Ectodermal cell (in vitro differentiated cells): ENCODE data around the gene B3GALT5.
"Not testable (repeated sequence)": the region's sequence is repeated elsewhere in the genome, so short reads cannot be mapped to it uniquely, and the experiment has no call there.

Experiments used
- H3K27ac ChIP-seq: 2 replicates; pipeline ENCODE4 v1.7.0; 2013; ENCODE audit warnings: mild to moderate bottlenecking, low read depth, low read length; ENCODE audit not compliant: insufficient read depth, poor library complexity, severe bottlenecking
- H3K27me3 ChIP-seq: 2 replicates; pipeline ENCODE4 v1.7.0; 2013; ENCODE audit warnings: mild to moderate bottlenecking, low read length; ENCODE audit not compliant: insufficient read depth, control insufficient read depth, poor library complexity, severe bottlenecking
- H3K36me3 ChIP-seq: one replicate; pipeline ENCODE4 v1.7.0; 2013; ENCODE audit warnings: low read length; ENCODE audit not compliant: control insufficient read depth, insufficient read depth
- H3K4me1 ChIP-seq: one replicate; pipeline ENCODE4 v1.7.0; 2013; ENCODE audit warnings: low read length; ENCODE audit not compliant: control insufficient read depth, insufficient read depth
- H3K4me3 ChIP-seq: 2 replicates; pipeline ENCODE4 v1.7.0; 2013; ENCODE audit warnings: low read depth, low read length, control low read depth; ENCODE audit not compliant: insufficient read depth
- H3K9me3 ChIP-seq: 2 replicates; pipeline ENCODE4 v1.7.0; 2013; ENCODE audit warnings: mild to moderate bottlenecking, low read length, moderate library complexity; ENCODE audit not compliant: control insufficient read depth
- WGBS, 2 experiments: methylation state at CpG; one replicate each; pipeline ENCODE4 v1.1.7; 2013; ENCODE audit warnings: missing lambda C conversion rate in 2 of 2; 5-methylcytosine and 5-hydroxymethylcytosine counted together

Gene B3GALT5

DNA sequence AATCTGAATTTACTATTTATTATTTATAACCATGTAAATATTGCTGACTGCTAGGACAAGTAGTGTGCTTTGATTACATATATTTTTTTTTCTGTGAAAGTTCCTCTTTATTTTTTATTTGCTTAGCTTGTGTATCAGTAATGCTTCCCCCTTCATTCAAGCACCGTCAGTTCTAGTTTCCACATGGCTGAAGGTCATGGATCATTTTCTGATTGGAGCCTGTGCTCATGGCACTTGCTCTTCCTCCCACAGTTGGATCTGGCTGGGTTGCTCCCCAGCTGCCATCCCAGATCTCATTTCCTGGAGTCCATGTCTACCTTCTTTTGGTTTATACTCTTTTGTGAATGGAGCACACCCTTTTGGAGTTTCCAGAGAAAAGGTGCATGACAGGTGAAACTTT is 75.3 kb downstream of the B3GALT5 start:
- 95 to 100% methylated on average over 1 of the region's 1 CpG for WGBS, 2 experiments
- Histone ChIP-seq H3K27ac (no peak overlapping the region), H3K9me3 (no peaks in the 10 kb centered on the region), H3K4me3 (no peak overlapping the region), H3K4me1 (no peaks in the 10 kb centered on the region), H3K36me3 (no peaks in the 10 kb centered on the region), H3K27me3 (no peaks in the 10 kb centered on the region)

DNA sequence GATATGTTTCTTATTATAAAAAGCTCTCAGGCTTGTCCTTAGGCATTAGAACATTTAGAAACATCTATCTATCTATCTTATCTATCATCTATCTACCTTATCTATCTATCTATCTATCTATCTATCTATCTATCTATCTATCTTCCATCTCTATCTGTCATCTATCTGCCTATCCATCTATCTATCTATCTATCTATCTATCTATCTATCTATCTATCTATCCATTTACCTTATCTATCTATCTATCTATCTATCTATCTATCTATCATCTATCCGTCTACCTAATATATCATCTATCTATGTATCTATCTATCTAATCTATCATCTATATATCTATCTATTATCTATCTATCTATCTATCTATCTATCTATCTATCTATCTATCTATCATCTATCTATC is 77.1 kb downstream of the B3GALT5 start:
- 64 to 75% methylated on average over 1 of the region's 1 CpG for WGBS, 2 experiments
- H3K27ac ChIP-seq, H3K36me3 ChIP-seq, H3K27me3 ChIP-seq, H3K4me1 ChIP-seq, H3K4me3 ChIP-seq, H3K9me3 ChIP-seq: not testable (repeated sequence)

DNA sequence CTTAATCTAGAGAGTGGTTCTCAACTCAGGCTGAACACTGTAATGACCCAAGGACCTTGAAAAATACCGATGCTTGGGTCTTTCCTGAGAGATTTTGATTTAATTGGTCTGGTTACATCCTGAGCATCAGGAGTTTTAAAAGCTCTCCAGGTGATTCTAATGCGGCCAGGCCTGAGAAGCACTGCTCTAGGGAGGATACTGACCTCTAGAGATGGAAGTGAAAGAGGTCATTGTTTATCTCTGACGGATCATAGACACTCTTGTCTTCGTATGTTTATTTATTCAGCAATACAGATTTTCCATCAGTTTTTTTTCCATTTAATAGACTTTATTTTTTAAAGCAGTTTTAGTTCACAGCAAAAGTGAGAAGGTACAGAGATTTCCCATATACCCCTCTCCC is 77.7 kb downstream of the B3GALT5 start:
- Histone ChIP-seq H3K36me3 (no peaks in the 10 kb centered on the region), H3K27ac (no peak overlapping the region), H3K27me3 (no peaks in the 10 kb centered on the region), H3K4me3 (no peak overlapping the region), H3K4me1 (no peaks in the 10 kb centered on the region), H3K9me3 (no peaks in the 10 kb centered on the region)
- 94 to 96% methylated on average over 4 of the region's 4 CpGs for WGBS, 2 experiments

- Histone ChIP-seq H3K27ac (no peak overlapping the region), H3K4me3 (no peak overlapping the region), H3K36me3 (no peaks in the 10 kb centered on the region), H3K9me3 (no peaks in the 10 kb centered on the region), H3K27me3 (no peaks in the 10 kb centered on the region), H3K4me1 (no peaks in the 10 kb centered on the region)
- WGBS, 2 experiments: 92% methylated on average over 5 of the region's 5 CpGs
Observed at GRCh38 chr21:39694750-39695149, 82.0 kb downstream of the B3GALT5 start.

DNA sequence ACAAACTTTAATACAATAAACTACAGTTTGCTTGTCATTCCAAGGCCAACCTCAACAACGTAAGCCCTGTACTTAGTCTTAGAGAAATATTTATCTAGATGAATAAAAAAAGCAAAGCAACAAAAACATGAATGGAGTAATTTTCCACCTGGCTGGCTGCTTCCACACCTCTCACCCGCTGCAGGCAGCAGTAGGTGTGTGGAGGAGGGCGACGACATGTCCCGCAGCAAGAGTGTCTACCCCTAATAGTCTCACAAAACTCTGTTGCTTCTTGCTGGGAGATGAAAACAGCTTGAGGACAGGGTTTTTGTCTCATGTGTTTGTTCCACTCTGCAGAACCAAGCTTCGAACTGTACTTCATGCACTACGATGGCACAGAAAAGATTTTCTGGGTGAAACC is 83.5 kb downstream of the B3GALT5 start:
- Histone ChIP-seq H3K4me1 (no peaks in the 10 kb centered on the region), H3K27me3 (no peaks in the 10 kb centered on the region), H3K27ac (no peak overlapping the region), H3K9me3 (no peaks in the 10 kb centered on the region), H3K4me3 (no peak overlapping the region), H3K36me3 (no peaks in the 10 kb centered on the region)
- WGBS, 2 experiments: 93 to 97% methylated on average over 4 to 6 of the region's 7 CpGs

DNA sequence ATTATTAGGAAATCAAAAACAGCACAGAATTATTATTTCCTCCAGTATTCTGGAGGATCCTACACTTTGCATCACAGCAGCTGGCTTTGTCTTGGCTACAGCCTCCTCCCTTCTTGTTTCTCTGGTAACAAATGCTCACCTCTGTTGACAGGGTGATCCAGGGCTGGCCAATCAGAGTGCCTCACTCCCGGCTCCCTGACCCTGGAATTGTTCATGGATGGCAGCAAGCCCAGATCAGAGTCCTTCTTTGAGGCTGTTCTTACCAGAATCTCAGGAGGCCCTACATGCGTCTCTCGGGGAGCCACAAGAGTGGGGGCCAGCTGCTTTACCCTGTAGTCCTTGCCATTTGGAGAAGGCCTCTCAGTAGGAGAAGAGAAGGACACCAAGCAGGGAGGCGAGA is 83.9 kb downstream of the B3GALT5 start:
- Histone ChIP-seq H3K27ac (no peak overlapping the region), H3K27me3 (no peaks in the 10 kb centered on the region), H3K36me3 (no peaks in the 10 kb centered on the region), H3K4me1 (no peaks in the 10 kb centered on the region), H3K4me3 (no peak overlapping the region), H3K9me3 (no peaks in the 10 kb centered on the region)
- WGBS, 2 experiments: 80 to 86% methylated on average over 4 of the region's 4 CpGs

GRCh38 chr21:39700318-39700717 is 87.6 kb downstream of the B3GALT5 start:
- no peak overlapping the region for H3K27ac ChIP-seq
- H3K4me3 ChIP-seq: no peak overlapping the region
- H3K4me1 ChIP-seq: no peaks in the 10 kb centered on the region
- no peaks in the 10 kb centered on the region for H3K36me3 ChIP-seq
- no peaks in the 10 kb centered on the region for H3K9me3 ChIP-seq
- WGBS, 2 experiments: 91 to 95% methylated on average over 2 of the region's 2 CpGs
- no peaks in the 10 kb centered on the region for H3K27me3 ChIP-seq

DNA sequence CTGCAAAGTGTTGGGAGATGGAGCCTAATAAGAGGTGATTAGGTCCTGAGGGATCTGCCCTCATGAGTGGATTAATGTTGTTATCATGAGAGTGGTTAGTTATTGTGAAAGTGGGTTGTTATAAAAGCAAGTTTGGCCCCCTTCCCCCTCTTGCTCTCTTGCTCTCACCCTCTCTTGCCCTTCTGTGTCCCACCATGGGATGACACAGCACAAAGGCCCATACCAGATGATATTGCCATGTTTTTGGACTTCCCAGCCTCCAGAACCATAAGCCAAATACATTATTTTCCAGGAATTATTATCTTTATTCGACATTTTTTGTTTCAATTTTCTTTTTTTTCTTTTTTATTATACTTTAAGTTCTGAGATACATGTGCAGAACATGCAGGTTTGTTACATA is 90.8 kb downstream of the B3GALT5 start:
- Histone ChIP-seq H3K36me3 (no peaks in the 10 kb centered on the region), H3K27ac (no peak overlapping the region), H3K9me3 (no peaks in the 10 kb centered on the region), H3K4me3 (no peak overlapping the region), H3K27me3 (no peaks in the 10 kb centered on the region), H3K4me1 (no peaks in the 10 kb centered on the region)
- WGBS, 2 experiments: 86 to 100% methylated on average over 1 of the region's 1 CpG

DNA sequence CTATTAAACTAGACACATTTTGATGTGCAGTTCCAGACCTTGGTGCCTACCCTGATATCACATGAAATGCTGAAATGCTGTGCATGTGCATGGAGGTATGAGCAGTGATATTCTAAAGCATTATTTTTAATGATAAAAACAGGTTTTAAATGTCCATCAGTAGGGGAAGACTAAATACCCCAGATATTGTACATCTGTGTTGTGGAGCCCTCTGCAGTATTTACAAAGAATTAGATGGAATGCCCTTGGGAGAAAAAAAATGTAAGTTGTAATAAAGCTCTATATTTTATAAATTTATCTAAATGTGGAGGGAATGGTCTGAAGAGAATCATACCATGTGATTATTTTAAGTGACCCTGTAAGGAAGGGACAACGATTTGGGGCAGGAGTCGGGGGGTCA is 93.1 kb downstream of the B3GALT5 start:
- no peaks in the 10 kb centered on the region for H3K27me3 ChIP-seq
- no peaks in the 10 kb centered on the region for H3K4me1 ChIP-seq
- WGBS, 2 experiments: 90 to 97% methylated on average over 2 of the region's 2 CpGs
- H3K27ac ChIP-seq: no peak overlapping the region
- H3K9me3 ChIP-seq: no peaks in the 10 kb centered on the region
- no peaks in the 10 kb centered on the region for H3K36me3 ChIP-seq
- H3K4me3 ChIP-seq: no peak overlapping the region

- Histone ChIP-seq H3K27me3 (no peaks in the 10 kb centered on the region), H3K4me3 (no peak overlapping the region), H3K27ac (no peak overlapping the region), H3K9me3 (no peaks in the 10 kb centered on the region), H3K4me1 (no peaks in the 10 kb centered on the region), H3K36me3 (no peaks in the 10 kb centered on the region)
- WGBS, 2 experiments: 70 to 78% methylated on average over 1 of the region's 1 CpG
Observed at GRCh38 chr21:39707316-39707715, 94.6 kb downstream of the B3GALT5 start.

- Histone ChIP-seq H3K4me3 (no peak overlapping the region), H3K4me1 (no peaks in the 10 kb centered on the region), H3K27me3 (no peaks in the 10 kb centered on the region), H3K9me3 (no peaks in the 10 kb centered on the region), H3K36me3 (no peaks in the 10 kb centered on the region), H3K27ac (no peak overlapping the region)
- WGBS, 2 experiments: 94 to 97% methylated on average over 8 of the region's 8 CpGs
Observed at GRCh38 chr21:39710866-39711265, 98.1 kb downstream of the B3GALT5 start.
